Astrocyte of the spinal cord (primary cell): ENCODE results near the gene ATP2C1.
"Not testable (repeated sequence)": the region's sequence is repeated elsewhere in the genome, so short reads cannot be mapped to it uniquely, and the experiment has no call there.

Experiments used
- DNase-seq: peaks from one replicate; pipeline ENCODE4 v3.0.0; 2011; ENCODE audit warnings: low read depth, low spot score
- H3K4me3 ChIP-seq: 2 replicates; pipeline ENCODE4 v1.5.1; 2011; ENCODE audit warnings: low read depth, mild to moderate bottlenecking, low read length, moderate library complexity
- CTCF ChIP-seq: IDR thresholded peaks from 2 replicates; pipeline ENCODE4 v1.5.1; 2012; ENCODE audit warnings: low read depth, mild to moderate bottlenecking, low read length, inconsistent platforms
- in situ Hi-C: cut with HindIII; loops from 2 replicates; pipeline ENCODE4 v1.10.0; 2017; ENCODE audit warnings: low sequenced_read_pairs

Gene ATP2C1

GRCh38 chr3:130961458-130961857, 67.6 kb downstream of the ATP2C1 start:
- in situ Hi-C loops = no loop called here
- no peak overlapping the region for H3K4me3 ChIP-seq
- DNase-seq = no peak
- no peak for TF ChIP-seq CTCF

- TF ChIP-seq CTCF = no peak
- no peak for DNase-seq
- in situ Hi-C loops = no loop called here
- H3K4me3 ChIP-seq = no peak overlapping the region
These were observed 69.6 kb downstream of the ATP2C1 start for GRCh38 chr3:130963444-130963843.

- no peak for TF ChIP-seq CTCF
- no peak overlapping the region for H3K4me3 ChIP-seq
- in situ Hi-C loops = no loop called here
- DNase-seq = peak; percentile 96
These were observed 70.0 kb downstream of the ATP2C1 start for GRCh38 chr3:130963878-130964277.

- no peak for DNase-seq
- in situ Hi-C loops = no loop called here
- no peak overlapping the region for H3K4me3 ChIP-seq
- no peak for TF ChIP-seq CTCF
These were observed 73.4 kb downstream of the ATP2C1 start for GRCh38 chr3:130967281-130967680.

GRCh38 chr3:130968221-130968620, 74.3 kb downstream of the ATP2C1 start:
- no peak for TF ChIP-seq CTCF
- in situ Hi-C loops = no loop called here
- no peak overlapping the region for H3K4me3 ChIP-seq
- peak; percentile 58 for DNase-seq

- no peak for TF ChIP-seq CTCF
- DNase-seq = no peak
- H3K4me3 ChIP-seq = no peak overlapping the region
- in situ Hi-C loops = no loop called here
These were observed 75.7 kb downstream of the ATP2C1 start for GRCh38 chr3:130969621-130970020.

GRCh38 chr3:130971208-130971607, 77.3 kb downstream of the ATP2C1 start:
- no peak for TF ChIP-seq CTCF
- peak; percentile 26 for DNase-seq
- H3K4me3 ChIP-seq = no peak overlapping the region
- in situ Hi-C loops = no loop called here

- H3K4me3 ChIP-seq, in situ Hi-C loops, DNase-seq: not testable (repeated sequence)
These were observed 78.7 kb downstream of the ATP2C1 start for GRCh38 chr3:130972592-130972991.
